ENCODE data around the gene PRRC2B. TPM values are rescaled to one million over a fixed set of nuclear protein-coding genes. Genes with fewer than 3 reads are reported as not detected.

The PRRC2B gene
- total RNA-seq, 6 experiments from 2014 or later = 53.7 to 82.6 (median 57.3) TPM

DNA sequence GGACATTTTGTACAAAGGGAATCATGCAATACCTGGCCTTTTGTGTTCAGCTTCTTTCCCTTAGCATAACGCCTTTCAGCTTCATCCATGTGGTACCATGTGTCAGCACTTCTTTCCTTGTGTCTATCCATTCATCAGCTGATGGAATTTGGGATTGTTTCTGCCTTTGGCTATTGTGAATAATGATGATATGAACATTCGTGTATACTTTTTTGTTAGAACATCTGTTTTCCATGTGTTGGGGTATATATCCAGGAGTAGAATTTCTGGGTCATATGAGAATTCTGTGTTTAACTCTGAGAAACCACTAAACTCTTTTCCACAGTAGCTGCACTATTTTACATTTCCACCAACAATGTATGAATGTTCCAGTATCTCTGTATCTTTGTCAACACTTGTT lies 14.8 kb upstream of the PRRC2B start:
- TF ChIP-seq, protein P1, sequence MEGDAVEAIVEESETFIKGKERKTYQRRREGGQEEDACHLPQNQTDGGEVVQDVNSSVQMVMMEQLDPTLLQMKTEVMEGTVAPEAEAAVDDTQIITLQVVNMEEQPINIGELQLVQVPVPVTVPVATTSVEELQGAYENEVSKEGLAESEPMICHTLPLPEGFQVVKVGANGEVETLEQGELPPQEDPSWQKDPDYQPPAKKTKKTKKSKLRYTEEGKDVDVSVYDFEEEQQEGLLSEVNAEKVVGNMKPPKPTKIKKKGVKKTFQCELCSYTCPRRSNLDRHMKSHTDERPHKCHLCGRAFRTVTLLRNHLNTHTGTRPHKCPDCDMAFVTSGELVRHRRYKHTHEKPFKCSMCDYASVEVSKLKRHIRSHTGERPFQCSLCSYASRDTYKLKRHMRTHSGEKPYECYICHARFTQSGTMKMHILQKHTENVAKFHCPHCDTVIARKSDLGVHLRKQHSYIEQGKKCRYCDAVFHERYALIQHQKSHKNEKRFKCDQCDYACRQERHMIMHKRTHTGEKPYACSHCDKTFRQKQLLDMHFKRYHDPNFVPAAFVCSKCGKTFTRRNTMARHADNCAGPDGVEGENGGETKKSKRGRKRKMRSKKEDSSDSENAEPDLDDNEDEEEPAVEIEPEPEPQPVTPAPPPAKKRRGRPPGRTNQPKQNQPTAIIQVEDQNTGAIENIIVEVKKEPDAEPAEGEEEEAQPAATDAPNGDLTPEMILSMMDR (IDR thresholded peaks at IDR 0.05) = no peak
- no peak for TF ChIP-seq POLR2A (IDR thresholded peaks at IDR 0.05)
- H3K4me1 ChIP-seq = peaks cover 0 to 6% (median 0%) of the 10 kb centered on the region in 4 donors
- H3K36me3 ChIP-seq = no peaks in the 10 kb centered on the region
- H3K27ac ChIP-seq = no peak overlapping the region
- H3K4me3 ChIP-seq = no peak overlapping the region
- 71% methylated on average over 2 of the region's 2 CpGs for WGBS (ENCODE audit: insufficient coverage, low coverage, low lambda C conversion rate, missing lambda C conversion rate)
- no peaks in the 10 kb centered on the region for H3K27me3 ChIP-seq
- no peaks in the 10 kb centered on the region for H3K9me3 ChIP-seq
- intact Hi-C loops (cut with DNase I) = no loop called here
- no peak for DNase-seq
- ATAC-seq = no peak

- H3K27me3 ChIP-seq = no peaks in the 10 kb centered on the region
- DNase-seq = no peak
- intact Hi-C loops (cut with DNase I) = loop anchor here in 1 of 2 donors (10.0 kb wide), 1 partner anchor 72 kb away; no protein-coding TSS in a partner anchor
- no peaks in the 10 kb centered on the region for H3K9me3 ChIP-seq
- H3K36me3 ChIP-seq = no peaks in the 10 kb centered on the region
- no peak for TF ChIP-seq POLR2A (IDR thresholded peaks at IDR 0.05)
- TF ChIP-seq, protein P1 (IDR thresholded peaks at IDR 0.05) = no peak
- no peak overlapping the region for H3K4me3 ChIP-seq
- WGBS (ENCODE audit: insufficient coverage, low coverage, low lambda C conversion rate, missing lambda C conversion rate) = 39% methylated on average over 13 of the region's 19 CpGs
- peak overlapping the region in 2 of 3 donors; percentile 32 to 50 for H3K27ac ChIP-seq
- H3K4me1 ChIP-seq = peaks cover 0 to 6% (median 0%) of the 10 kb centered on the region in 4 donors
- ATAC-seq = peak; percentile 90 to 93 (median 92)
Observed at GRCh38 chr9:131382850-131383729, 10.8 kb upstream of the PRRC2B start.

DNA sequence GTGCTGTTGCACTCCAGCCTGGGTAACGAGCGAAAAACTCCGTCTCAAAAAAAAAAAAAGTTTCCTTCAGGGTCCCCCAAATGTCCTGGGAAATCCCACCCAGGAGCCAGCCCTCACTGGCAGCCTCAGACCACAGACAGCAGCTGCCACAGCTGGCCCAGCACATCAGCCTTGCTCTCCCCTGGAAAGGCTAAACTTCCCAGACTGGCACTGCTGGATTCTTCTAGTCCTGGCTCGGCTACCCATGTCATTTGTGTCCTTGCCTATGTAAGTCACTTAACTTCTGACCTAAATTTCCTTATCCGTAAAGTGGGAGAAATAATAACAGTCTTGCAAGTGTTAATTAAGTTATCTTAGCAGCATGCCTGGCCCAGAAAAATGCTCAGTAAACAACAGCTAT lies 8.6 kb upstream of the PRRC2B start:
- Histone ChIP-seq H3K36me3 (no peaks in the 10 kb centered on the region), H3K27ac (no peak overlapping the region), H3K9me3 (no peaks in the 10 kb centered on the region), H3K27me3 (no peaks in the 10 kb centered on the region), H3K4me3 (no peak overlapping the region), H3K4me1 (peaks cover 0 to 10% (median under 1%) of the 10 kb centered on the region in 4 donors)
- ATAC-seq = no peak
- intact Hi-C loops (cut with DNase I) = loop anchor here in 1 of 2 donors (10.0 kb wide), 1 partner anchor 70 kb away; no protein-coding TSS in a partner anchor
- TF ChIP-seq POLR2A (IDR thresholded peaks at IDR 0.05) = no peak
- TF ChIP-seq, protein P1 (IDR thresholded peaks at IDR 0.05) = no peak
- DNase-seq = no peak
- 68% methylated on average over 5 of the region's 5 CpGs for WGBS (ENCODE audit: insufficient coverage, low coverage, low lambda C conversion rate, missing lambda C conversion rate)

GRCh38 chr9:131386281-131386680 lies 7.6 kb upstream of the PRRC2B start:
- no peak for ATAC-seq
- TF ChIP-seq POLR2A (IDR thresholded peaks at IDR 0.05) = no peak
- TF ChIP-seq, protein P1 (IDR thresholded peaks at IDR 0.05) = peak in 1 of 4 donors; percentile 11
- no peaks in the 10 kb centered on the region for H3K27me3 ChIP-seq
- WGBS (ENCODE audit: insufficient coverage, low coverage, low lambda C conversion rate, missing lambda C conversion rate) = 81% methylated on average over 6 of the region's 6 CpGs
- DNase-seq = no peak
- no peaks in the 10 kb centered on the region for H3K36me3 ChIP-seq
- H3K9me3 ChIP-seq = no peaks in the 10 kb centered on the region
- H3K27ac ChIP-seq = no peak overlapping the region
- peaks cover 0 to 19% (median 5%) of the 10 kb centered on the region in 4 donors for H3K4me1 ChIP-seq
- intact Hi-C loops (cut with DNase I) = loop anchor here in 1 of 2 donors (10.0 kb wide), 1 partner anchor 69 kb away; no protein-coding TSS in a partner anchor
- no peak overlapping the region for H3K4me3 ChIP-seq

All from right lobe of liver (tissue), 6 donors.